Measurements from ENCODE around the gene MYADML2.

DNA sequence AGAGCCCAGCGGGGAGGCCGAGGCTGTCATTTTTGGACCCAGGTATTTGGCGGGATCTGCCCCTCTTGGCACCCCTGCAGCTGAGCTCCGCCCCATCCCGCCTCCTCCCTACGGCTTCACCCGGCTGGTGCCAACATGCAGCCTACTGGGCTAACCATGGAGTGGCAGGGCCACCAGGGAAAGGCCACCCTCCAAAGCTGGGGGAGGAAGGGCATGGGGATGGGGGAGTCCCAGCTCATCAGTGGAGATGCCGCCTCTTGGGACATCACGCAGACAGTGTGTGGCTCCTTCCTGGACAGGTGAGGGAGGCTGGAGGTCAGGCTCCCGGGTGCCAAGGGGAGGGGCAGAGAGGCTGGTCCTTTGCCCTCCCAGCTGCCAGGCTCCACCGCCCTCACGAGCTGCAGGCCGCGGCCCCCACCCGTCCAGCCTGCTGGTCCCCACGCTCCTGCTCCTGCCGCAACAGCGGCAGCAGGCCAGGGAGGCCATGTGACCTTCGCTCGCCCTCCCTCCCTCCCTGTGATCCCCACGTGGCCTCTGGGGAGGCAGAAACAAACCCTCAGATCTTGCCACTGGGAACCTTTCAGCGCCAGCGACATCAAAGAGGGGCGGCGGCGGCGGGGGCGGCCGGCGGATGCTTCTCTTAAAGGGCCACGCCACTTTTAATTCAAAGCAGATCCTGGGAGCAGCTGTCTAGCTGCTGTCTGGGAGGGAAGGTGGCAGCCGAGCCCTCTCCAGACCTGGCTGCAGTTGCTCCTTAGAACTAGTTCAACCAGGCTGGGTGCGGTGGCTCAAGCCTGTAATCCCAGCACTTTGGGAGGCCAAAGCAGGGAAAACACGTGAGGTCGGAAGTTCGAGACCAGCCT, 20.7 kb upstream of the MYADML2 start:
- TF ChIP-seq YY1 (IDR thresholded peaks at IDR 0.05; ENCODE audit: insufficient read depth, insufficient read length) (no peak), SUZ12 (IDR thresholded peaks at IDR 0.05; ENCODE audit: extremely low read depth, insufficient read depth, insufficient read length) (no peak)
